ENCODE data around the gene CEP164.
A peak's percentile ranks its signal among the peaks of the same experiment; 100 is the strongest.

CEP164 gene

DNA sequence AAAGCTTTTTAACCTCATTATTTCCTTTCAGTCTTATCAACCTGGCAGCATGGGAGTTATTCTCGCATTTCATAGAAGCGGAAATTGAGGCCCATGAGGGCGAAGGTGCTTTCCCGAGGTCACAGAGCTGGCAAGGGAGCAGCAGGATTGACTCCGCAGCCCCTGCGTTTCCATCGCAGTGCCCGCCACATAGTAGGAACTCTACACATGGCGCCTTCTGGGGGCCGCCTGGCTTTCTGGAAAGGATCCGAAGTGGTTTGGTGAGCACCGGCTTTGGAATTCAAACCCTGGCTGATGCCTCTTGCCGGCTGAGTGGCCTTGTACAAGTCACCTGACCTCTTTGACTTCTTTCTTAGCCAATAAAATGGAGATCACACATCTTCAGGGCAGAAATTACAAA lies 93.4 kb downstream of the CEP164 start:
- DNase-seq (ENCODE audit: low read depth), result no peak

- DNase-seq (ENCODE audit: low read depth), result no peak
These were observed 93.8 kb downstream of the CEP164 start for GRCh38 chr11:117421476-117421875.

DNA sequence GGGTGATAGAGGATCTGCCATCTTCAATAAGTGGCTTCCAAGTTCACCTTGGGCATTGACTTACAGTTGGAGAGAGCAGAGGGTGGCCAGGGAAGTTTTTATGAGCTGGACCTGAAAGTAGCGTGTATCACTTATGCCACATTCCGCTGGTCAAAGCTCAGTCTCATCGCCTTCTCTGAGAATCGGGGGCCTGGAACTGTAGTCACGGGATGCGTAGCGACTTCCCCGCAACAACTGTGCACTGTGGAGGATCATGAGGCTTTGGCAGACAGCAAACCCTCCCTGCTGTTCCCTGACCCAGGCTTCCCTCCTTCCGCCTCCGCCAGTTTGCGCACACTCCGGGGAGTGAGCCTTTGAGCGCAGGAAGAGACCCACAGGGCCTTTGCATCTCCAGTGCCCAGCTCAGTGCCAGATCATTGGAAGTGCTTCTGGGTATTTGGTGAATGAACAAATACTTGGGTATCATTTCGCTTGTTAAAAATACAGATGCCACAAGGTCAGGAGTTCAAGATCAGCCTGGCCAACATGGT lies 95.5 kb downstream of the CEP164 start:
- DNase-seq (ENCODE audit: low read depth), result no peak

DNA sequence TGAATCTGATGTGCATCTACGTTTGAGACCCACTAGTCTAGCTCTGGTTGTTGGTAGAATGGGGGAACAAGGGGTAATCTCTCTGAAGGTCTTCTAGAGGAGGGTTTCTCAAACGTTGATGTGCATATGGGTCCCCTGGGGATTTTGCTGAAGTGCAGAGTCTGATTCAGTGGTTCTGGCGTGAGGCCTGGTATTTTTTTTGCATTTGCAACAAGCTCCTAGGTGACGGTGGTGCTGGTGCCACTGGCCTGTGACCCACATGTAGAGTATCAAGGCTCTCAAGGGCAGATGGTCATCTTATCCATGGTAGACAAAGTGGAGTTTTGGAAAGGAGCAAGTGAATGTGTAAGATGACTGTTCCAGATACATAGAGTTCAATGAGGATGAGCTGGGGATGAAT lies 97.1 kb downstream of the CEP164 start:
- no peak for DNase-seq (ENCODE audit: low read depth)

DNA sequence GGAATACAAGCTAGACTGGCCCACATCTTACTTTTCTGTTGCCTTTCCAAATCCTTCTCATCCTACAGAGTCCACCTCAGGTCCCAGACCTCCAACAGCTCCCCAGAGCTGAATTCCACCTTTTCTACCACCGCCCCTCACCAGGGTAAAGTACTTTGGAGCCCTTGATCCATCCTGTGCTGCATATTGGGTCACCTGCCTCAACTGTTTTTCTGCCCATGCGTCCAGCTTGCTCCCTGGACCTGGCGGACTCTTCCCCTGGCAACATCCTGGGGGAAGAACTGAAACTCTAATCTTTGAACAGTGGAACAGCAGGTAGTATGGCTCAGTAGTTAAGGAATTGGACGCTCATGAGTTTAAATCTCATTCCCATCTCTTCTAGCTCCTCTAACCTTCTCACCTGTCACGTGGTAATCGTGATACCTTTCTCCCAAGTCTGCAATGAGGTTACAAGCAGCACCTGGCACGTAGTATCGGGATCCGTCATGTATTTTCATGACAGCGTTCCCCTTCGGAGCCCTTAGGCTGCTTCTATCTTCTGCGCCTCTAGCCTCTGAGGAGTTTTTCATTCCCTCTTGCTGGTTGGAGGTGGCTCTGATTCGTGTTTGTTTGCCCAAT lies 98.1 kb downstream of the CEP164 start:
- no peak for DNase-seq (ENCODE audit: low read depth)

DNA sequence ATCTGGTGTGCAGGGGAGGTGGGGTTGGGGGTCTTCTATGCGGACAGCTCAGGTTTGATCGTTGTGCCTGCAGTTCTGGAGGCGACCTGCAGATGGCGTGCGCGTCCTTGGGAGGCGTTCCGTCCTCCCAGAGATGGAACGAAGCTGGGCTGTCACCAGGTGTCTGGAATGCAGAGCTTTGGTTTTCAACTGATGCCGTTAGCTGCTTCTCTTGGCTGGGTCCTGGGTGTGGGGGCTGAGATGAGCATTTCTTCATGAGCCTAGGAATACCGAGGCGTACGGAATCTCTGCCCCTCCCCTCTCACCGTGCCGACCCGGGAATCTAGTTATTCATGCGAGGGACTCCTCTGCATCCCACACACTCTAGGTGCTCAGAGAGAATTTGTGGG lies 98.6 kb downstream of the CEP164 start:
- peak; percentile 33 for DNase-seq (ENCODE audit: low read depth)

- DNase-seq (ENCODE audit: low read depth), result no peak
These were observed 99.3 kb downstream of the CEP164 start for GRCh38 chr11:117426941-117427340.

DNA sequence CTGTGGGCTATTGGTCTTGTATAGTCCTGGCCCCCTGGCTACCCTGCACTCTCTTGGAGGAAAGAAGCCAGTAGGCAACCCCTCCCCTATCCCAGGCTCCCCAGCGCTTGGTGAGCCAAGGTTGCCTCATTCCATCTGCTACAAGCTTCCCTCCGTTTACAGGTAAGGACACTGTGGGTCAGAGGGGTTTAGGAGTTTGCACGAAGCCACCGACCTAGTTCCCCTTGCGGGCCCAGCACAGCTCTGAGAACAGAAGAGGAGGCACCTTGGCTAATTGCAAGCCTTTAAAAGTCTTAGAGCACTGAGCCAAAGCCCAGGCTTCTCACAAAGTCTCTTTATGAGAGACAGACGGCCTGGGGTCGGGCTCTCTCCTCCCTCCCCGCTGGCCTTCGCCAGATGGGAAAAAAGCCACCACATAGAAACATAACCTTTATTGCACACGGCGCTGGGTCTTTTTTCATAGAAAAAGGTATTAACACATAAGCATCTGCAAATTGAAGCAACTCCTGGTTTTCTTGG lies 99.8 kb downstream of the CEP164 start:
- DNase-seq (ENCODE audit: low read depth), result no peak

GRCh38 chr11:117428186-117428855 lies 100.7 kb downstream of the CEP164 start:
- no peak for DNase-seq (ENCODE audit: low read depth)

DNA sequence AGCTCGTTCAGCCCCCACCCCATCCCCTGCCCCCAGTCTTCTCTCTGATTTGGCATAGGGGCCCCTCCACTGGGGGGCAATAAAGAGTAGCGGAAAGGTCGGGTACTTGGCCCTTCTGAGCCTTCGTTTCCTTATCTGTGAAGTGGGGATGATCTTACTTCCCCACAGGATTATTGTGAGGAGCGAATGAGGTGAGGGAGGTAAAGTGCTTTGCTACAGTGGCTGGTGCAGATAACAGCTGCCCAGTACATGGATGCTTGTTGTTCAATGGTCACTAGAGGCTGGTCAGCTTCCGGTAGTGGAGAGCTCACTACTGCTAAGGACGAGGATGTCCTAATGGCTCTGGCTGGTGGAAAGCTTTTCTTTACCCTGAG lies 101.2 kb downstream of the CEP164 start:
- DNase-seq (ENCODE audit: low read depth), result no peak

DNA sequence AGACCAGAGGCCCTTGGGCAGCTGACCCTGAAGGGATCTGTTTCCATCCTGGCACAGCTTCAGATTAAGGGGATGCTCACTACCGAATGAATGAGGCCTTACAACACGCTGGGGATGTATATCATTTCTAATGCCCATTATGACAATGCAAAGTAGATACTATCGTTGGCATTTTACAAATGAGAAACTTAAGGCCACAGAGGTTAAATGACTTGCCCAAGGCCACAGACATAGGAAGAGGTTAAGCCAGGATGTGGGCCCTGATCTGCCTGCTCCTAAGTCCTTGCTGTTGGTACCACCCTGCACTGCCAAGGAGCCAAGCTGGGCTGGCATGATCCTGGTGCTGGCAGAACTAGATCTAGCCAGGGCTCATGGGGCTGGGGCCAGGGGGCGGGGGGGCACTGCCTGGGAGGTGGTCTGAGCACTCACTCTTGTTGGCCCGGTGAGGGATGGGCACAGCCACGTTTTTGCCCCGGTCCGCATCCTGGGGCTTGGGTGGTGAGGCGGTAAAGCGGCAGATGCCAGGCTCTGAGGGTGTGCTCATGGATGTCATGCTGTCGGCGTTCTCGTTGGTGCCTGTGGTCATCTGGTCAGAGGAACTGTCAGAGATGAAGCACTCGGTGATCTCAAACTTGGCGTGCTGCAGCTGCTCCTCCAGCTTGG lies 102.8 kb downstream of the CEP164 start:
- no peak for DNase-seq (ENCODE audit: low read depth)

- DNase-seq (ENCODE audit: low read depth), result no peak
These were observed 103.8 kb downstream of the CEP164 start for GRCh38 chr11:117431436-117431835.

DNA sequence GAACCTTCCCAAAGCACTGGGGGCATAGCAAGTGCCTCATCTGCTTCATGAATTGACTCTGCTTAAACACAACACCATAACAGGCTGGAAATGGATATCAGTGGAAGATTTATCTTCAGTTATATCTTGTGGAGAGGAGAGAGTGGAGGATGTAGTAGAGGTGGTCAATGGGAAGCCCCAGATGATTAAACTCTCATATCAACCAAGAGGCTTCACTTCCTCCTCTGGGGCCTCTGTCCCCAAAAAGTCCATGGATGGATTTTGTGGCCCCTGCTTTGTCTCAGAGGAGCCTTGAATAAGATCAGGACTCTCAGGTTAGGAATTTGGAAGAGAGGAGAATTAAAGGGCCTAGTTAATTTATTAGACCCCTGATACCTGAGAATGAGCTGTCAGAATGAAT lies 106.1 kb downstream of the CEP164 start:
- no peak for DNase-seq (ENCODE audit: low read depth)

GRCh38 chr11:117434481-117434880 lies 106.8 kb downstream of the CEP164 start:
- no peak for DNase-seq (ENCODE audit: low read depth)

DNA sequence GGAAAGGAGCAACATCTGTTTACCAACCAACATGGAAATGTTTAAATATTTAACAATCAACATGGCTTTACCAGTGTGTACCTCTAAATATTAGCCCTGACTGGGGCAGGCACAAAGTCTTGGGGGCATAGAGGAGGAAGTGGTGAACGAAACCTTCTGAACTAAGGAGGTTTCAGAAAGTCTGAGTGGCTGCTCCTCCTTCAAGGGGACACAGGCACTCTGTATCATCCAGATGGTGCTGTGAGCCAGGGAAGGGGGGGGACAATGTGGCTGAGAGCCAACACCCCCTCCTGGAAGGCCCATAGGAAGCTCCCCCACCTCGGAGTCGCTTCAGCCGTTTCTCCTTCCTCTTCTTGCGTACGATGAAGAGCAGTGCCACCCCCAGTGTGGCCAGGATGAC lies 107.7 kb downstream of the CEP164 start:
- DNase-seq (ENCODE audit: low read depth), result no peak

- DNase-seq (ENCODE audit: low read depth), result no peak
These were observed 109.6 kb downstream of the CEP164 start for GRCh38 chr11:117437041-117437790.

- no peak for DNase-seq (ENCODE audit: low read depth)
These were observed 110.1 kb downstream of the CEP164 start for GRCh38 chr11:117437791-117438130.

- DNase-seq (ENCODE audit: low read depth), result no peak
These were observed 110.8 kb downstream of the CEP164 start for GRCh38 chr11:117438371-117439000.

DNA sequence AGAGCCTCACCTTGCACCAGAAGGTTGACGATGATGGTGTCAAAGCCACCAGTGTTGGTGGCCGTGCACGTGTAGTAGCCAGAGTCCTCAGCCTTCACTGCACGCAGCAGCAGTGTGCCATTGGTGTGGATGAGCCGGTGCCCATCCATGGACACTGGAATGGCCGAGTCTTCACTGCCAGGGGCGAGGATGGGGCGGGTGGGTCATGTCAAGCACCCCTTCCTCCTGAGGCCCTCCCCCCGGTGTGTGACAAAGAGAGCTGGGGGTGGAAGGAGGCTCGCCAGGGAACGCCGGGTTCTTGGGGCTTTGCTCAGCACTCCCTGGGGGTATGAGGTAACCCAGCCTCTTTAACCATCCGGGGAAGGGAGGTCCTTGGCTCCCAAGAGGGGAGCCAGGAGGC lies 111.6 kb downstream of the CEP164 start:
- DNase-seq (ENCODE audit: low read depth), result no peak

DNA sequence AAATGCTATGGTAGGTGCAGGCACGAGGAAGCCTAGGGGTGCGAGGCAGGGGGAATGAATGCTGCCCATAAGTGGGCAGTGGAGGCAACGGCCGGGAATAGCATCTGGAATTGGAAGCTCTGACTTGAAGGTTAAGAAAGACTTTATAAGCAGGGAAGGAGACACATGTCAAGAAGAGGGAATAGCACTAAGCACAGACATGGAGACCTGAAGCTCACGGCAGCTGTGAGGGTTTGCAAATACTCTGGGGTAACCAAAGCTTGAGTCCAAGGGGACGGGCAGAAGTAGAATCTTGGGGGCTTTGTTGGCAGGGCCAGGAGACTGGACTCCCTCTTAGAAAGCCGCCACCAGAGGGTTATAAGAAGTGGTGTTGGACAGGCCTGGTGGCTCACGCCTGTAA lies 112.6 kb downstream of the CEP164 start:
- no peak for DNase-seq (ENCODE audit: low read depth)

GRCh38 chr11:117441146-117441975 lies 113.7 kb downstream of the CEP164 start:
- no peak for DNase-seq (ENCODE audit: low read depth)

Measured in iris pigment epithelial cell (primary cell).